Measurements from ENCODE around the gene DIAPH3. TPM values are rescaled to one million over a fixed set of nuclear protein-coding genes. Genes with fewer than 3 reads are reported as not detected.

DIAPH3 gene
- total RNA-seq, 2 donors from 2014 or later, result 23.6 to 25.7 TPM

DNA sequence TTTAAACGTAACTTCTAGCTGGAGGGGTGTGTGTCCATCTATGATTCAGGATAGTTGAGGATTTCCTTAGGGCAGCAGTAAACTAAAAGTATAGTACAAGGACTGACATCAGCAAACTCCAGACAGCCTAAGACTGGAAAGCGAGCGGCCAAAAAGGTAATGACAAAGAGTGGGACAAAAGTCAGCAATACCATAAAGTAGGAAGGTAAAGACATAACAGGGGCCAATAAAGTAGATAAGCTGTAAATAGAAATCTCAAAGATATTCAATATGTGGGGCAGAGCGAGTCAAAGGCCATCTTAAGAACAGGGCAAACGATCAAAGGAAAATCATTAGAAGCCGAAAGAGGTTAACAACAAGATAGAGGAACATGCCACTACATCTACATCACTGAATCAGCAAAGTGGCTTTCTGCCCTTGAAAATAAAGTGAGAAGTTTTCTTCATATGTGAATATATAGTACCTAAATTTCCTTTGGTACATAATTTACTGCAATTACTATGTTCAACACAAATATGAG is 167.2 kb downstream of the DIAPH3 start:
- no peak overlapping the region for H3K4me3 ChIP-seq (ENCODE audit: low read length)
- Mint-ChIP-seq H3K4me1 (peaks cover under 1% of the 10 kb centered on the region), H3K27me3 (ENCODE audit: insufficient read depth) (no peaks in the 10 kb centered on the region), H3K9me3 (no peaks in the 10 kb centered on the region), H3K36me3 (ENCODE audit: low read depth) (no peaks in the 10 kb centered on the region), H3K4me3 (no peak overlapping the region), H3K27ac (no peak overlapping the region)
- H3K36me3 ChIP-seq (ENCODE audit: control insufficient read depth, insufficient read depth, low read length), result peaks cover 71% of the 10 kb centered on the region
- WGBS, 2 experiments (ENCODE audit: insufficient coverage in 1 of 2, insufficient read length in 1 of 2), result 80 to 85% methylated on average over 2 to 6 of the region's 6 CpGs
- no peak for DNase-seq
- no peak overlapping the region for H3K9ac ChIP-seq (ENCODE audit: extremely low read depth, low read length, poor library complexity, severe bottlenecking)
- no peak overlapping the region for H3K27ac ChIP-seq (ENCODE audit: low read depth, low read length)
- H3K27me3 ChIP-seq (ENCODE audit: control insufficient read depth, insufficient read depth, low read length, poor library complexity, severe bottlenecking), result no peaks in the 10 kb centered on the region
- H3K4me1 ChIP-seq (ENCODE audit: control insufficient read depth, insufficient read depth, low read length), result no peaks in the 10 kb centered on the region
- no peaks in the 10 kb centered on the region for H3K9me3 ChIP-seq (ENCODE audit: control insufficient read depth, low read length)
- TF ChIP-seq, protein P1, sequence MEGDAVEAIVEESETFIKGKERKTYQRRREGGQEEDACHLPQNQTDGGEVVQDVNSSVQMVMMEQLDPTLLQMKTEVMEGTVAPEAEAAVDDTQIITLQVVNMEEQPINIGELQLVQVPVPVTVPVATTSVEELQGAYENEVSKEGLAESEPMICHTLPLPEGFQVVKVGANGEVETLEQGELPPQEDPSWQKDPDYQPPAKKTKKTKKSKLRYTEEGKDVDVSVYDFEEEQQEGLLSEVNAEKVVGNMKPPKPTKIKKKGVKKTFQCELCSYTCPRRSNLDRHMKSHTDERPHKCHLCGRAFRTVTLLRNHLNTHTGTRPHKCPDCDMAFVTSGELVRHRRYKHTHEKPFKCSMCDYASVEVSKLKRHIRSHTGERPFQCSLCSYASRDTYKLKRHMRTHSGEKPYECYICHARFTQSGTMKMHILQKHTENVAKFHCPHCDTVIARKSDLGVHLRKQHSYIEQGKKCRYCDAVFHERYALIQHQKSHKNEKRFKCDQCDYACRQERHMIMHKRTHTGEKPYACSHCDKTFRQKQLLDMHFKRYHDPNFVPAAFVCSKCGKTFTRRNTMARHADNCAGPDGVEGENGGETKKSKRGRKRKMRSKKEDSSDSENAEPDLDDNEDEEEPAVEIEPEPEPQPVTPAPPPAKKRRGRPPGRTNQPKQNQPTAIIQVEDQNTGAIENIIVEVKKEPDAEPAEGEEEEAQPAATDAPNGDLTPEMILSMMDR (conservative IDR thresholded peaks at IDR 0.05), result no peak

GRCh38 chr13:59991395-59991794 is 172.3 kb downstream of the DIAPH3 start:
- H3K9me3 ChIP-seq (ENCODE audit: control insufficient read depth, low read length), result no peaks in the 10 kb centered on the region
- no peak overlapping the region for H3K9ac ChIP-seq (ENCODE audit: extremely low read depth, low read length, poor library complexity, severe bottlenecking)
- no peaks in the 10 kb centered on the region for H3K9me3 Mint-ChIP-seq
- H3K4me1 ChIP-seq (ENCODE audit: control insufficient read depth, insufficient read depth, low read length), result peaks cover 4% of the 10 kb centered on the region
- TF ChIP-seq, protein P1 (conservative IDR thresholded peaks at IDR 0.05), result no peak
- no peak overlapping the region for H3K4me3 ChIP-seq (ENCODE audit: low read length)
- 86 to 90% methylated on average over 2 of the region's 2 CpGs for WGBS, 2 experiments (ENCODE audit: insufficient coverage in 1 of 2, insufficient read length in 1 of 2)
- H3K4me1 Mint-ChIP-seq, result peaks cover 6% of the 10 kb centered on the region
- no peaks in the 10 kb centered on the region for H3K27me3 ChIP-seq (ENCODE audit: control insufficient read depth, insufficient read depth, low read length, poor library complexity, severe bottlenecking)
- H3K36me3 Mint-ChIP-seq (ENCODE audit: low read depth), result peaks cover 4% of the 10 kb centered on the region
- no peak for DNase-seq
- H3K27ac ChIP-seq (ENCODE audit: low read depth, low read length), result no peak overlapping the region
- H3K27me3 Mint-ChIP-seq (ENCODE audit: insufficient read depth), result no peaks in the 10 kb centered on the region
- H3K27ac Mint-ChIP-seq, result no peak overlapping the region
- H3K36me3 ChIP-seq (ENCODE audit: control insufficient read depth, insufficient read depth, low read length), result peaks cover 73% of the 10 kb centered on the region
- H3K4me3 Mint-ChIP-seq, result no peak overlapping the region

DNA sequence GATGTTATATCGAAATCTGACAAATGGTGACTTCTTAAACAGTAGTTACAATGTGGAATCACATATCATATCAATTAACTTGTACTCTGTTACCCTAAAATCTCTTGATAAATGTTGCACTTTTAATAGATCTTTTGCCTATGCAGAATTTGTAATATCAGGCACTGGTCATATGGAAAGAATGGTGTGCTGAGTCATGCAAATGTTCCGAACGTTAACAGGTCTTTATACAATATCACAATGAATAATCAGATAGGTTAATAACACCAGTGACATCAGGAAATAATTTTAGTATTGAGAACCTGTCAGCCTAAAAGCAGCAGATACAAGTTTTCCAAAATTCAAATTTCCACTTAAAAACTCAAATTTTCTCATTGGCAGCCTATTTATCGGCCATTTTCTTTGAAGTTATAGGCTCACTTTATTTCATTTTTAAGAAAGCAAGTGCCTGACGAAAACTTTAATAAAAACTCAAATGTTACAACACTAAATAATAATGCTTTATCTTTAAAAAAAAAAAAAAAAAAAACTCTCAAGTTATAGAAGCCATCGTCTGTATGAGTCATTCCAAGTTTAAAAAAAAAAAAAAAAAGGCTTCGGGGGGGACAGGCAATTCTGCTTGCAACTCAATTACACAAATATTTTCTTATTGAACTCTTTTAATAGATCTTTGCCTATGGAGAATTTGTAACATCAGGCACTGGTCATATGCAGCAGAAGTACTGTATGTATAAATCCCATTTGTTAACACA is 180.9 kb downstream of the DIAPH3 start:
- no peak overlapping the region for H3K4me3 ChIP-seq (ENCODE audit: low read length)
- H3K4me1 Mint-ChIP-seq, result peaks cover 2% of the 10 kb centered on the region
- H3K4me1 ChIP-seq (ENCODE audit: control insufficient read depth, insufficient read depth, low read length), result no peaks in the 10 kb centered on the region
- 95 to 100% methylated on average over 1 to 5 of the region's 7 CpGs for WGBS, 2 experiments (ENCODE audit: insufficient coverage in 1 of 2, insufficient read length in 1 of 2)
- DNase-seq, result no peak
- no peak overlapping the region for H3K4me3 Mint-ChIP-seq
- H3K27me3 Mint-ChIP-seq (ENCODE audit: insufficient read depth), result no peaks in the 10 kb centered on the region
- TF ChIP-seq, protein P1 (conservative IDR thresholded peaks at IDR 0.05), result no peak
- H3K36me3 ChIP-seq (ENCODE audit: control insufficient read depth, insufficient read depth, low read length), result peaks cover 50% of the 10 kb centered on the region
- no peaks in the 10 kb centered on the region for H3K9me3 Mint-ChIP-seq
- no peaks in the 10 kb centered on the region for H3K9me3 ChIP-seq (ENCODE audit: control insufficient read depth, low read length)
- no peak overlapping the region for H3K9ac ChIP-seq (ENCODE audit: extremely low read depth, low read length, poor library complexity, severe bottlenecking)
- no peaks in the 10 kb centered on the region for H3K27me3 ChIP-seq (ENCODE audit: control insufficient read depth, insufficient read depth, low read length, poor library complexity, severe bottlenecking)
- H3K27ac Mint-ChIP-seq, result no peak overlapping the region
- H3K36me3 Mint-ChIP-seq (ENCODE audit: low read depth), result peaks cover under 1% of the 10 kb centered on the region
- no peak overlapping the region for H3K27ac ChIP-seq (ENCODE audit: low read depth, low read length)

Data from endodermal cell (in vitro differentiated cells).